ENCODE data around the gene PROX1. TPM values are rescaled to one million over a fixed set of nuclear protein-coding genes. Genes with fewer than 3 reads are reported as not detected.
A peak's percentile ranks its signal among the peaks of the same experiment; 100 is the strongest.

PROX1 gene
- total RNA-seq, 1 donor from 2014 or later: 4.8 TPM

- peaks cover 66% of the 10 kb centered on the region for H3K27me3 ChIP-seq (ENCODE audit: insufficient read depth, low read length)
- H4K20me1 ChIP-seq (ENCODE audit: insufficient read depth, low read length): no peaks in the 10 kb centered on the region
- Mint-ChIP-seq H3K27ac (ENCODE audit: unreplicated experiment) (no peak overlapping the region), H3K27me3 (ENCODE audit: low read depth, unreplicated experiment) (peaks cover 68% of the 10 kb centered on the region), H3K4me1 (ENCODE audit: low read depth, unreplicated experiment) (peaks cover 3% of the 10 kb centered on the region), H3K4me3 (ENCODE audit: unreplicated experiment) (peak overlapping the region; percentile 40), H3K36me3 (ENCODE audit: low read depth, unreplicated experiment) (peaks cover 3% of the 10 kb centered on the region), H3K9me3 (ENCODE audit: unreplicated experiment) (peaks cover 5% of the 10 kb centered on the region)
- TF ChIP-seq CTCF (IDR thresholded peaks at IDR 0.05; ENCODE audit: insufficient read depth, low read depth, low read length) (no peak), EZH2 (IDR thresholded peaks at IDR 0.05; ENCODE audit: insufficient read depth, low read length) (peak; percentile 31)
- peak overlapping the region; percentile 54 for H3K4me3 ChIP-seq (ENCODE audit: insufficient read depth, low read depth, low read length)
- no peaks in the 10 kb centered on the region for H3K9me3 ChIP-seq (ENCODE audit: insufficient read depth, low read depth, low read length)
- no peaks in the 10 kb centered on the region for H3K79me2 ChIP-seq (ENCODE audit: insufficient read depth, low read length)
- H3K9ac ChIP-seq (ENCODE audit: low read length): peak overlapping the region; percentile 46
- FAIRE-seq (no peak), DNase-seq (ENCODE audit: low read depth) (no peak)
- peaks cover 13% of the 10 kb centered on the region for H3K4me1 ChIP-seq (ENCODE audit: insufficient read depth, low read length)
- peak overlapping the region; percentile 88 for H3K4me2 ChIP-seq (ENCODE audit: low read length)
- no peaks in the 10 kb centered on the region for H3K36me3 ChIP-seq (ENCODE audit: insufficient read depth, low read length)
- no peak overlapping the region for H3K27ac ChIP-seq (ENCODE audit: low read depth, low read length)
- H2AFZ ChIP-seq (ENCODE audit: low read depth, low read length): peak overlapping the region; percentile 75
These were observed 4.0 kb upstream of the PROX1 start for GRCh38 chr1:213983493-213984386.

GRCh38 chr1:213984387-213985208, 3.2 kb upstream of the PROX1 start:
- peaks cover 4% of the 10 kb centered on the region for H3K4me1 Mint-ChIP-seq (ENCODE audit: low read depth, unreplicated experiment)
- no peak overlapping the region for H3K4me3 ChIP-seq (ENCODE audit: insufficient read depth, low read depth, low read length)
- H2AFZ ChIP-seq (ENCODE audit: low read depth, low read length): no peak overlapping the region

More at GRCh38 chr1:213984387-213985208, 3.2 kb upstream of the PROX1 start:
- no peak for TF ChIP-seq CTCF (IDR thresholded peaks at IDR 0.05; ENCODE audit: insufficient read depth, low read depth, low read length)
- TF ChIP-seq EZH2 (IDR thresholded peaks at IDR 0.05; ENCODE audit: insufficient read depth, low read length): no peak
- Mint-ChIP-seq H3K27ac (ENCODE audit: unreplicated experiment) (no peak overlapping the region), H3K9me3 (ENCODE audit: unreplicated experiment) (peaks cover 5% of the 10 kb centered on the region), H3K36me3 (ENCODE audit: low read depth, unreplicated experiment) (peaks cover under 1% of the 10 kb centered on the region), H3K4me3 (ENCODE audit: unreplicated experiment) (no peak overlapping the region), H3K27me3 (ENCODE audit: low read depth, unreplicated experiment) (peaks cover 65% of the 10 kb centered on the region)
- Histone ChIP-seq H3K9ac (ENCODE audit: low read length) (no peak overlapping the region), H3K4me2 (ENCODE audit: low read length) (peak overlapping the region; percentile 27), H3K36me3 (ENCODE audit: insufficient read depth, low read length) (no peaks in the 10 kb centered on the region), H3K27me3 (ENCODE audit: insufficient read depth, low read length) (peaks cover 64% of the 10 kb centered on the region), H4K20me1 (ENCODE audit: insufficient read depth, low read length) (no peaks in the 10 kb centered on the region), H3K27ac (ENCODE audit: low read depth, low read length) (no peak overlapping the region), H3K79me2 (ENCODE audit: insufficient read depth, low read length) (no peaks in the 10 kb centered on the region), H3K4me1 (ENCODE audit: insufficient read depth, low read length) (peaks cover 18% of the 10 kb centered on the region), H3K9me3 (ENCODE audit: insufficient read depth, low read depth, low read length) (no peaks in the 10 kb centered on the region)
- FAIRE-seq (no peak), DNase-seq (ENCODE audit: low read depth) (no peak)
